SK-N-MC (cell line): ENCODE results near the gene SREBF1.

Experiments
- DNase-seq: peaks from one replicate; pipeline ENCODE4 v3.0.0-alpha.2; 2011; ENCODE audit warnings: low read depth, low spot score
- H3K27ac ChIP-seq: fragments of 200-600 bp; sonication (generic); 2 replicates; pipeline ENCODE4 v1.5.1; 2016; ENCODE audit warnings: mixed run types
- H3K36me3 ChIP-seq: fragments of 200-600 bp; sonication (generic); 2 replicates; pipeline ENCODE4 v1.6.1; 2017; ENCODE audit warnings: antibody characterized with exemption, low read length, mixed read lengths; ENCODE audit not compliant: insufficient read depth
- H3K4me3 ChIP-seq: fragments of 200-600 bp; sonication (generic); 2 replicates; pipeline ENCODE4 v1.5.1; 2016
- H3K9ac ChIP-seq: fragments of 200-600 bp; sonication (generic); 2 replicates; pipeline ENCODE4 v1.8.0; 2017; ENCODE audit warnings: mixed run types, mixed read lengths; ENCODE audit not compliant: insufficient read length
- H3K9me3 ChIP-seq: fragments of 200-600 bp; sonication (generic); 2 replicates; pipeline ENCODE4 v1.6.1; 2017; ENCODE audit warnings: low read depth, mild to moderate bottlenecking, antibody characterized with exemption, low read length, moderate library complexity, mixed read lengths
- EZH2 ChIP-seq: fragments of 200-600 bp; sonication (generic); IDR thresholded peaks from one replicate; pipeline ENCODE4 v1.6.1; 2017; ENCODE audit warnings: antibody characterized with exemption
- FOXP2 ChIP-seq: optimal IDR thresholded peaks from 2 replicates; pipeline ENCODE3; 2011; ENCODE audit warnings: mild to moderate bottlenecking, moderate library complexity; ENCODE audit not compliant: insufficient read depth; ENCODE audit errors: extremely low read length, control extremely low read depth
- POLR2AphosphoS5 ChIP-seq: IDR thresholded peaks from 2 replicates; pipeline ENCODE4 v1.6.1; 2012; ENCODE audit warnings: mild to moderate bottlenecking, low read depth, low read length, borderline replicate concordance

SREBF1 gene

GRCh38 chr17:17824119-17824782 is 12.5 kb downstream of the SREBF1 start:
- no peaks in the 10 kb centered on the region for H3K9me3 ChIP-seq
- peaks cover 19% of the 10 kb centered on the region for H3K36me3 ChIP-seq
- TF ChIP-seq EZH2, result no peak
- TF ChIP-seq FOXP2, result no peak
- TF ChIP-seq POLR2AphosphoS5, result no peak
- peak overlapping the region; percentile 78 for H3K9ac ChIP-seq
- DNase-seq, result no peak
- peak overlapping the region; percentile 77 for H3K4me3 ChIP-seq
- peak overlapping the region; percentile 99 for H3K27ac ChIP-seq

GRCh38 chr17:17823433-17824118 is 13.2 kb downstream of the SREBF1 start:
- TF ChIP-seq FOXP2 (no peak), POLR2AphosphoS5 (no peak), EZH2 (no peak)
- Histone ChIP-seq H3K9ac (peak overlapping the region; percentile 78), H3K4me3 (peak overlapping the region; percentile 86), H3K9me3 (no peaks in the 10 kb centered on the region), H3K36me3 (peaks cover 25% of the 10 kb centered on the region), H3K27ac (peak overlapping the region; percentile 99)
- DNase-seq, result no peak

GRCh38 chr17:17822616-17823015 is 14.2 kb downstream of the SREBF1 start:
- TF ChIP-seq FOXP2 (no peak), EZH2 (no peak), POLR2AphosphoS5 (no peak)
- Histone ChIP-seq H3K4me3 (peak overlapping the region; percentile 86), H3K9ac (peak overlapping the region; percentile 77), H3K27ac (peak overlapping the region; percentile 72), H3K36me3 (peaks cover 34% of the 10 kb centered on the region), H3K9me3 (no peaks in the 10 kb centered on the region)
- no peak for DNase-seq

- no peak for TF ChIP-seq EZH2
- TF ChIP-seq POLR2AphosphoS5, result no peak
- DNase-seq, result no peak
- Histone ChIP-seq H3K27ac (peak overlapping the region; percentile 72), H3K9me3 (no peaks in the 10 kb centered on the region), H3K9ac (peak overlapping the region; percentile 77), H3K4me3 (peak overlapping the region; percentile 86), H3K36me3 (peaks cover 38% of the 10 kb centered on the region)
These were observed 14.6 kb downstream of the SREBF1 start for GRCh38 chr17:17822189-17822588.

- Histone ChIP-seq H3K9me3 (no peaks in the 10 kb centered on the region), H3K9ac (peak overlapping the region; percentile 77), H3K4me3 (peak overlapping the region; percentile 86), H3K36me3 (peaks cover 49% of the 10 kb centered on the region), H3K27ac (peak overlapping the region; percentile 67)
- no peak for DNase-seq
- TF ChIP-seq EZH2 (no peak), POLR2AphosphoS5 (no peak), FOXP2 (no peak)
These were observed 16.2 kb downstream of the SREBF1 start for GRCh38 chr17:17820463-17821158.

DNA sequence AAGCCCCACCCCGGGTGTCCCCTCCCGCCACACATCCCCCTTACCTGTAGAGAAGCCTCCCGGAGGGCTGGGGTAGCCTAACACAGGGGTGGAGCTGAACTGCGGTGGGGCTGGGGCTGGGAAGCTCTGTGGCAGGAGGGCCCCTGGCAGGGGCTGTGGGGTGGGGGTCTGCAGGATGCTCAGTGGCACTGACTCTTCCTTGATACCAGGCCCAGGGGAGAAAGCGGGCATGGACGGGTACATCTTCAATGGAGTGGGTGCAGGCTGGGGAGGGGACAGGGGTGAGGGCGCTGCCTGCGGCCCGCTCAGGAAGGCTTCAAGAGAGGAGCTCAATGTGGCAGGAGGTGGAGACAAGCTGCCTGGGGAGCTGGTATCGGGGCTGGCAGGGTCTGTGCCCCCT is 16.7 kb downstream of the SREBF1 start:
- DNase-seq, result no peak
- Histone ChIP-seq H3K9me3 (no peaks in the 10 kb centered on the region), H3K9ac (no peak overlapping the region), H3K36me3 (peaks cover 54% of the 10 kb centered on the region), H3K27ac (peak overlapping the region; percentile 36), H3K4me3 (no peak overlapping the region)
- TF ChIP-seq EZH2, result no peak
- TF ChIP-seq POLR2AphosphoS5, result no peak
- no peak for TF ChIP-seq FOXP2

GRCh38 chr17:17819561-17819995 is 17.2 kb downstream of the SREBF1 start:
- H3K9ac ChIP-seq, result no peak overlapping the region
- no peak for DNase-seq

DNA sequence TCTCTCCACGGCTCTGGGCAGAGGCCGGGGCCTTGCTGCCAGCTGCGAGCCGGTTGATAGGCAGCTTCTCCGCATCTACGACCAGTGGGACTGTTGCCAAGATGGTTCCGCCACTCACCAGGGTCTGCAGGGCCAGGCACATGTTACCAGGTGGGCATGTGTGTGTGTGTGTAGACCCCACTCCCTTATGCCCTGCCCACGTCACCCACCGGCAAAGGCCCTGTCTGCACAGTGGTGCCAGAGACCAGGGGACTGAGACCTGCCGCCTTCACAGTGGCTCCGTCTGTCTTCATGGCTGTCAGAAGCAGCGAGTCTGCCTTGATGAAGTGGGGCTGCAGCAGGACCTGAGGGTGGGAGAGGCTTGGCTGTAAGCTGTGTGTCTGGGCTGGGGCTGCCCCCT is 17.7 kb downstream of the SREBF1 start:
- H3K9me3 ChIP-seq, result no peaks in the 10 kb centered on the region
- H3K9ac ChIP-seq, result no peak overlapping the region
- H3K36me3 ChIP-seq, result peaks cover 62% of the 10 kb centered on the region
- H3K4me3 ChIP-seq, result no peak overlapping the region
- no peak for DNase-seq
- no peak for TF ChIP-seq POLR2AphosphoS5
- no peak for TF ChIP-seq FOXP2
- no peak for TF ChIP-seq EZH2
- H3K27ac ChIP-seq, result peak overlapping the region; percentile 39; the same call in 1 of the 2 replicates

More at GRCh38 chr17:17819561-17819995, 17.2 kb downstream of the SREBF1 start:
- Histone ChIP-seq H3K9me3 (no peaks in the 10 kb centered on the region), H3K4me3 (no peak overlapping the region), H3K36me3 (peaks cover 57% of the 10 kb centered on the region), H3K27ac (peak overlapping the region; percentile 25; the same call in 1 of the 2 replicates)
- TF ChIP-seq POLR2AphosphoS5 (no peak), EZH2 (no peak), FOXP2 (no peak)
